Ovary (tissue), 3 donors: ENCODE data around the gene ADAMTS6.

Source experiments
- CTCF ChIP-seq, 3 donors: fragments of 450-650 bp in 2 of 3; fragments of 200-600 bp in 1 of 3; IDR thresholded peaks; one replicate each; pipeline versions ENCODE4 v1.5.1 to v1.8.0; 2016 to 2022; ENCODE audit warnings: antibody characterized with exemption in 3 of 3, mild to moderate bottlenecking in 1 of 3
- EP300 ChIP-seq: sonication (generic); formaldehyde crosslinking; IDR thresholded peaks from one replicate; pipeline ENCODE4 v1.6.1; 2017; ENCODE audit warnings: antibody characterized with exemption
- donor health status: DM: no; HTN: no; CAD: no.

- TF ChIP-seq EP300: no peak
- no peak for TF ChIP-seq CTCF (IDR thresholded peaks at IDR 0.05)
These were observed 67.9 kb downstream of the ADAMTS6 start for GRCh38 chr5:65413822-65414221.
